Panc1 (cell line): Measurements from ENCODE around the gene SGCA. TPM values are rescaled to one million over a fixed set of nuclear protein-coding genes. Genes with fewer than 3 reads are reported as not detected.

Experiments used
- ATAC-seq: fragments of 200-7000 bp; cut with Tn5 transposase; 2 replicates; pipeline ENCODE4 v1.9.1; 2020; ENCODE audit warnings: mild to moderate bottlenecking, moderate library complexity
- BruUV-seq: library from RNA; stranded (reverse); fragments of 400-500 nt; replicated peaks from 2 replicates; lab custom pipeline; 2021; lab: Mats Ljungman, UMichigan
- CTCF ChIA-PET: fragments of 300-600 bp; sonication (Branson Sonifier 250); formaldehyde crosslinking; loops from one replicate; lab custom pipeline; 2022; ENCODE audit warnings: antibody characterized with exemption; lab: Charles Lee
- POLR2A ChIA-PET: fragments of 300-600 bp; sonication (Branson Sonifier 250); formaldehyde crosslinking; loops from one replicate; lab custom pipeline; 2022; ENCODE audit warnings: antibody characterized with exemption; lab: Charles Lee
- DNase-seq: peaks from one replicate; pipeline ENCODE4 v3.0.0-alpha.2; 2010; ENCODE audit warnings: low read depth, low spot score
- H3K27ac ChIP-seq: 2 replicates; pipeline ENCODE4 v1.5.1; 2011; ENCODE audit warnings: mild to moderate bottlenecking, low read length, inconsistent platforms
- H3K27me3 ChIP-seq: fragments of 200-500 bp; sonication (Bioruptor generic); 2 replicates; pipeline ENCODE4 v1.6.0; 2014; ENCODE audit warnings: low read length, inconsistent platforms; ENCODE audit not compliant: control insufficient read depth, insufficient read depth
- H3K36me3 ChIP-seq: fragments of 200-500 bp; sonication (Bioruptor generic); 2 replicates; pipeline ENCODE4 v1.5.1; 2014; ENCODE audit warnings: inconsistent platforms, mild to moderate bottlenecking, low read length, moderate library complexity; ENCODE audit not compliant: control insufficient read depth, insufficient read depth
- H3K4me1 ChIP-seq: 2 replicates; pipeline ENCODE4 v1.5.1; 2011; ENCODE audit warnings: inconsistent platforms, mild to moderate bottlenecking, low read length, moderate library complexity; ENCODE audit not compliant: control insufficient read depth, insufficient read depth
- H3K4me3 ChIP-seq, 2 experiments: 2 replicates each; pipeline ENCODE4 v1.5.1; 2011 to 2012; ENCODE audit warnings: low read depth in 2 of 2, low read length in 2 of 2, mild to moderate bottlenecking in 2 of 2, inconsistent platforms in 1 of 2, moderate library complexity in 1 of 2
- H3K9me3 ChIP-seq: fragments of 200-500 bp; sonication (Bioruptor generic); 2 replicates; pipeline ENCODE4 v1.5.1; 2014; ENCODE audit warnings: low read depth, mild to moderate bottlenecking, inconsistent platforms, low read length, moderate library complexity; ENCODE audit not compliant: control insufficient read depth, insufficient read depth
- POLR2AphosphoS5 ChIP-seq: IDR thresholded peaks from 2 replicates; pipeline ENCODE4 v1.6.1; 2012; ENCODE audit warnings: mild to moderate bottlenecking, low read depth, low read length, moderate library complexity
- SIN3A ChIP-seq: IDR thresholded peaks from 2 replicates; pipeline ENCODE4 v1.6.1; 2012; ENCODE audit warnings: low read depth, mild to moderate bottlenecking, low read length, moderate library complexity, borderline replicate concordance; ENCODE audit not compliant: insufficient read depth
- TCF7L2 ChIP-seq: IDR thresholded peaks from 2 replicates; pipeline ENCODE4 v1.6.1; 2011; ENCODE audit warnings: mild to moderate bottlenecking, low read depth, low read length, inconsistent platforms
- in situ Hi-C: cut with HindIII; loops from 2 replicates; pipeline ENCODE4 v1.10.0; 2016; ENCODE audit warnings: low sequenced_read_pairs, low pct_unique_long_range_greater_than_20kb
- intact Hi-C: fragments of 100-400 bp; cut with micrococcal nuclease; formaldehyde crosslinking; loops from one replicate; pipeline ENCODE4 v1.10.0; 2022; ENCODE audit not compliant: unreplicated experiment
- total RNA-seq: library from RNA; stranded (reverse); gene quantifications from one replicate; pipeline ENCODE4 v1.2.1, GENCODE V29; 2021; ENCODE audit not compliant: unreplicated experiment
- TF ChIP-seq, protein P1 (sequence below): fragments of 450-650 bp; IDR thresholded peaks from 2 replicates; pipeline ENCODE4 v1.5.1; 2017; ENCODE audit warnings: mild to moderate bottlenecking
- TF ChIP-seq, protein P2 (sequence below), 2 experiments: IDR thresholded peaks; 2 replicates each; pipeline ENCODE4 v1.6.1; 2011 to 2012; ENCODE audit warnings: low read depth in 2 of 2, control low read depth in 1 of 2, low read length in 1 of 2, mild to moderate bottlenecking in 1 of 2, moderate library complexity in 1 of 2; ENCODE audit not compliant: insufficient read depth in 1 of 2

Gene SGCA
- total RNA-seq, 1 experiment from 2014 or later: not detected

DNA sequence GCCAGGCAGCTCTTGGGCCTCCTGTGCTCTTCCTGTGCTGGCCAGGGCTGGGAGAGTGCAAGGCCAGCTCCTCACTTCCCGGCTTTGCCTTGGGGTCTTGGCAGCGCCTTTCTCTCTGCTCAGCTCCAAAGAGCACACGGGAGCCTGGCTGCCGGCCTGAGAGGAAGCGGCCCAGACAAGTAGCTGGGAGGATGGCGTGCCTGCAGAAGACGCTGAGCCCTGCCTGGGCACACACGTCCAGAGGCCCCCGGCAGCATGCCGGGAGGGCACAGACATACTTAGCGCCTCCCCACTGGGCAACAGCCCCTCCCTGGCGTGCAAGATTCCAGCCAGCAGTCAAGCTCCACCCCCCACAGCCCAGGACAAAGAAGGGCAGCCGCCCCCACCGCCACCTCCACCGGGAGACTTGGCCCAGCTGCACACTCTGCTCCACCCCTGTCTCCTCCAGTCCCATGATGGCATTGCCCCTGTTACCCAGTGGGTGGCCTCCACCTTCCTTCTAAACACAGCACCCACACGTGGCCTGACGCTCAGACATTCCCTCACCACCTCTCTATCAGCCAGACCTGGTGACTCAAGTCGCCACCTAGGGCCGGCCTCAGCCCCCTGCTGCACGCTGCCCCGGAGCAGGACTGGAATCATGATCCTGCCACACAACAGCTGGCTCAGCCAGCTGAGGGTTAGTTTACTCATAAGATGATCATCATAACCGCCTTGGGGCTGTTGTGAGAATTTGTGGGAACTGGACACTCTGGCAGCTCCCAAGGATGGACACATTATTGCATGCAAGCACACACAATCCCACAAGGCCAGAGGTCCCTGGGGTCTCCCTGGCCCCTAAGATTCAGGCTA is 12.4 kb downstream of the SGCA start:
- ChIA-PET CTCF (interaction anchor here (0.6 to 2.0 kb wide), 7 partner anchors 8 to 219 kb away, joined by 3 to 21 read pairs (median 6); partner anchors contain the start of gene LRRC59), POLR2A (interaction anchor here (0.8 kb wide), 1 partner anchor 16 kb away, joined by 3 read pairs; no protein-coding TSS in a partner anchor)
- no TSS peak for BruUV-seq
- H3K9me3 ChIP-seq: no peaks in the 10 kb centered on the region
- peaks cover 31% of the 10 kb centered on the region for H3K4me1 ChIP-seq
- H3K36me3 ChIP-seq: no peaks in the 10 kb centered on the region
- intact Hi-C loops (no loop called here), in situ Hi-C loops (no loop called here)
- ATAC-seq (peak; percentile 93), DNase-seq (peak; percentile 41)
- TF ChIP-seq, protein P1, sequence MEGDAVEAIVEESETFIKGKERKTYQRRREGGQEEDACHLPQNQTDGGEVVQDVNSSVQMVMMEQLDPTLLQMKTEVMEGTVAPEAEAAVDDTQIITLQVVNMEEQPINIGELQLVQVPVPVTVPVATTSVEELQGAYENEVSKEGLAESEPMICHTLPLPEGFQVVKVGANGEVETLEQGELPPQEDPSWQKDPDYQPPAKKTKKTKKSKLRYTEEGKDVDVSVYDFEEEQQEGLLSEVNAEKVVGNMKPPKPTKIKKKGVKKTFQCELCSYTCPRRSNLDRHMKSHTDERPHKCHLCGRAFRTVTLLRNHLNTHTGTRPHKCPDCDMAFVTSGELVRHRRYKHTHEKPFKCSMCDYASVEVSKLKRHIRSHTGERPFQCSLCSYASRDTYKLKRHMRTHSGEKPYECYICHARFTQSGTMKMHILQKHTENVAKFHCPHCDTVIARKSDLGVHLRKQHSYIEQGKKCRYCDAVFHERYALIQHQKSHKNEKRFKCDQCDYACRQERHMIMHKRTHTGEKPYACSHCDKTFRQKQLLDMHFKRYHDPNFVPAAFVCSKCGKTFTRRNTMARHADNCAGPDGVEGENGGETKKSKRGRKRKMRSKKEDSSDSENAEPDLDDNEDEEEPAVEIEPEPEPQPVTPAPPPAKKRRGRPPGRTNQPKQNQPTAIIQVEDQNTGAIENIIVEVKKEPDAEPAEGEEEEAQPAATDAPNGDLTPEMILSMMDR: peak; percentile 90
- 0 out of 2 replicates have a peak, but pooled peaks have one; percentile 57 for TF ChIP-seq TCF7L2
- 0 out of 2 replicates have a peak, but pooled peaks have one; percentile 32 for TF ChIP-seq SIN3A
- TF ChIP-seq, protein P2, sequence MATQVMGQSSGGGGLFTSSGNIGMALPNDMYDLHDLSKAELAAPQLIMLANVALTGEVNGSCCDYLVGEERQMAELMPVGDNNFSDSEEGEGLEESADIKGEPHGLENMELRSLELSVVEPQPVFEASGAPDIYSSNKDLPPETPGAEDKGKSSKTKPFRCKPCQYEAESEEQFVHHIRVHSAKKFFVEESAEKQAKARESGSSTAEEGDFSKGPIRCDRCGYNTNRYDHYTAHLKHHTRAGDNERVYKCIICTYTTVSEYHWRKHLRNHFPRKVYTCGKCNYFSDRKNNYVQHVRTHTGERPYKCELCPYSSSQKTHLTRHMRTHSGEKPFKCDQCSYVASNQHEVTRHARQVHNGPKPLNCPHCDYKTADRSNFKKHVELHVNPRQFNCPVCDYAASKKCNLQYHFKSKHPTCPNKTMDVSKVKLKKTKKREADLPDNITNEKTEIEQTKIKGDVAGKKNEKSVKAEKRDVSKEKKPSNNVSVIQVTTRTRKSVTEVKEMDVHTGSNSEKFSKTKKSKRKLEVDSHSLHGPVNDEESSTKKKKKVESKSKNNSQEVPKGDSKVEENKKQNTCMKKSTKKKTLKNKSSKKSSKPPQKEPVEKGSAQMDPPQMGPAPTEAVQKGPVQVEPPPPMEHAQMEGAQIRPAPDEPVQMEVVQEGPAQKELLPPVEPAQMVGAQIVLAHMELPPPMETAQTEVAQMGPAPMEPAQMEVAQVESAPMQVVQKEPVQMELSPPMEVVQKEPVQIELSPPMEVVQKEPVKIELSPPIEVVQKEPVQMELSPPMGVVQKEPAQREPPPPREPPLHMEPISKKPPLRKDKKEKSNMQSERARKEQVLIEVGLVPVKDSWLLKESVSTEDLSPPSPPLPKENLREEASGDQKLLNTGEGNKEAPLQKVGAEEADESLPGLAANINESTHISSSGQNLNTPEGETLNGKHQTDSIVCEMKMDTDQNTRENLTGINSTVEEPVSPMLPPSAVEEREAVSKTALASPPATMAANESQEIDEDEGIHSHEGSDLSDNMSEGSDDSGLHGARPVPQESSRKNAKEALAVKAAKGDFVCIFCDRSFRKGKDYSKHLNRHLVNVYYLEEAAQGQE (IDR thresholded peaks at IDR 0.05; ENCODE audit: insufficient read depth in 1 of 2, low read depth in 2 of 2, low read length in 1 of 2): no peak
- peak; percentile 42; the same call in 1 of the 2 replicates for TF ChIP-seq POLR2AphosphoS5
- peak overlapping the region; percentile 8 to 44; a peak in 3 of 4 replicates for H3K4me3 ChIP-seq
- no peaks in the 10 kb centered on the region for H3K27me3 ChIP-seq
- H3K27ac ChIP-seq: peak overlapping the region; percentile 69

DNA sequence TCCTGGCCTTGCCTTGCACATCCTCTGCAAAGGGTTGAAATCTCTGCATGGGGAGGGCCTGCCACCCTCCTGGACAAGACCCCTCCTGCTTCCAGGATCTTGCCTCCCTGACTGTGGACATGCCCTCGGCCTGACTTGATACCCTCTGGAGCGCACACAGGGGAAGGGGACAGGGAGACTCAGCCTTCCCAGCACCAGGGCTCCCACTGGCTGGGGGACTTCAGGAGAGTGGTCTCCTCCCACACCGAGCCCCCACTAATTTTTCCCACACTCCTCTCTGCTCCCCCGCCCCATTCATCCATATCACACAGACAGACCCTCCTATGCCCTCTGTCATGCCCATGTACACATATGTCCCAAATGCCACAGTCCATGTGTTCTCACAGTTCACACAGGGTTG is 14.3 kb downstream of the SGCA start:
- H3K27me3 ChIP-seq: no peaks in the 10 kb centered on the region
- TF ChIP-seq, protein P2 (IDR thresholded peaks at IDR 0.05; ENCODE audit: insufficient read depth in 1 of 2, low read depth in 2 of 2, low read length in 1 of 2): no peak
- TF ChIP-seq, protein P1: no peak
- TF ChIP-seq POLR2AphosphoS5 (no peak), TCF7L2 (no peak), SIN3A (no peak)
- no peak overlapping the region for H3K4me3 ChIP-seq
- in situ Hi-C loops (no loop called here), intact Hi-C loops (no loop called here)
- no TSS peak for BruUV-seq
- ChIA-PET POLR2A (no interaction called here), CTCF (no interaction called here)
- no peaks in the 10 kb centered on the region for H3K9me3 ChIP-seq
- no peaks in the 10 kb centered on the region for H3K36me3 ChIP-seq
- H3K27ac ChIP-seq: no peak overlapping the region
- H3K4me1 ChIP-seq: peaks cover 42% of the 10 kb centered on the region
- no peak for DNase-seq
- no peak for ATAC-seq
